Tibial nerve (tissue), 4 donors: Measurements from ENCODE around the gene CPNE8. TPM values are rescaled to one million over a fixed set of nuclear protein-coding genes. Genes with fewer than 3 reads are reported as not detected.

Experiments used
- DNase-seq, 2 donors: peaks; one replicate each; pipeline ENCODE4 v3.0.0-alpha.2; 2019; ENCODE audit warnings: low spot score in 2 of 2
- H3K27ac ChIP-seq, 4 donors: fragments of 200-600 bp; sonication (generic) in 3 of 4; one replicate each; pipeline ENCODE4 v1.5.1; 2017 to 2019; ENCODE audit warnings: mild to moderate bottlenecking in 1 of 4
- H3K27me3 ChIP-seq, 2 donors: fragments of 200-600 bp; sonication (generic) in 1 of 2; one replicate each; pipeline versions ENCODE4 v1.5.1 to v1.6.0; 2017 to 2019
- H3K36me3 ChIP-seq, 3 donors: fragments of 200-600 bp; sonication (generic); one replicate each; pipeline ENCODE4 v1.5.1; 2018 to 2019
- H3K4me1 ChIP-seq, 4 donors: fragments of 200-600 bp; sonication (generic) in 3 of 4; one replicate each; pipeline ENCODE4 v1.5.1; 2017 to 2019
- H3K4me3 ChIP-seq, 4 donors: fragments of 200-600 bp; sonication (generic) in 3 of 4; one replicate each; pipeline ENCODE4 v1.5.1; 2017 to 2019; ENCODE audit warnings: mild to moderate bottlenecking in 1 of 4, moderate library complexity in 1 of 4
- H3K9me3 ChIP-seq, 4 donors: fragments of 200-600 bp; sonication (generic) in 3 of 4; one replicate each; pipeline ENCODE4 v1.5.1; 2017 to 2019
- EP300 ChIP-seq, 2 donors: sonication (generic); formaldehyde crosslinking; IDR thresholded peaks; one replicate each; pipeline ENCODE4 v1.6.1; 2017; ENCODE audit warnings: antibody characterized with exemption in 2 of 2, mild to moderate bottlenecking in 1 of 2
- POLR2A ChIP-seq, 2 donors: fragments of 450-650 bp; IDR thresholded peaks; one replicate each; pipeline ENCODE4 v1.6.1; 2017; ENCODE audit warnings: antibody characterized with exemption in 2 of 2, mild to moderate bottlenecking in 2 of 2, moderate library complexity in 2 of 2
- WGBS, 2 donors: methylation state at CpG; one replicate each; pipeline ENCODE4 v1.1.5; 2018; 5-methylcytosine and 5-hydroxymethylcytosine counted together
- total RNA-seq, 4 donors: library from RNA; depleted of rRNA; stranded (reverse); fragments of >200 nt; gene quantifications; one replicate each; pipeline ENCODE4 v1.1.0, GENCODE V29; 2016
- TF ChIP-seq, protein P1 (sequence below), 5 experiments: fragments of 200-600 bp in 3 of 5; fragments of 450-650 bp in 2 of 5; sonication (generic) in 3 of 5; IDR thresholded peaks; one replicate each; pipeline ENCODE4 v1.5.1; 2016 to 2019; ENCODE audit warnings: antibody characterized with exemption in 5 of 5, mild to moderate bottlenecking in 3 of 5, moderate library complexity in 2 of 5

Gene CPNE8
- total RNA-seq, result 10 to 100 TPM; 16.5 to 20.7 (median 20.4) TPM

DNA sequence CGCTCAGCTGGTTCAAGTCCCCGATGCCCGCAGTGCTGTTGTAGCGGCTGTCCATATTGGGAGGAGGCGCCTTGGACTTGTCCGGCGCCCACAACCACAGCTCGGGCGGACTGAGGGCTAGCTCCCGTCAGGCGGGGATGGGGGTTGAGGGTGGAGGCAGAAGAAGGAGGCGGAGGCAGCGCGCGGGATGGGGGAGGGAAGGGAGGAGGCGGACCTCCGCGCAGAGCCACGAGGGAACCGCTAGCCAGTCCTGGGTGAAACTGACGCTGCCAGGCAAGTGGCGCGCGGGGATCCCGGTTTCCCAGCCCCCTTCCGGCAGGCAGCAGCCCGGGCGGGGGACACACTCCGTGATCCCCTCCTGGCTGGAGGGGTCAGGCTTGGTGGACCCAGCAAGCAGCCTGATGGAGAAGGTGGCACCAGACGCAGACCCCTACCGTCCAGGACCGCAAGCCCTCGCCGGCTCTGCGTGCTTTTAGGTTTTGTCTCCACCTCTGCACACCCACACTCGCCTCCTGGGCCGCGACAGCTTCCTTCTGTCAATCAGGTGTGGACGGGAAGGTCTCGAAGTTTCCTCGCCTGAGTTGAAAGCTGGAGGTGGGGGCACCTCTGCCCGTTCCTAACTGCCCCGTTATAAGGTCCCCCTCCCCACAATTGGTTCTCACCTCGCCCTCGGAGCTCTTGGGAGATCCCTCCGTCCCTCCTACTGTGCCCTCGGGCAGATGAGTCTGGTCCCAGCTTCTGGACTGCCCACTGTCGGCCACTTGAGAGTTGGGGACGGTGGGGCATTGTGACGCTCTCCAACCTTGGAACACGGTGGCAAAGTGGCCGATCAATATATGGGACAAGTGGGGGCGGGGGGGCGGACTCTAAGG, at the start of gene CPNE8:
Gene CPNE8, minus strand, starts transcription at position 112 of the 872 bp plus-strand sequence. Its CDS starts 57 bp downstream, at position 55.
- Histone ChIP-seq H3K36me3 (no peaks in the 10 kb centered on the region), H3K27ac (peak within 1 kb of the TSS; percentile 73 to 97 (median 92)), H3K4me3 (peak within 1 kb of the TSS; percentile 59 to 77 (median 67)), H3K9me3 (no peaks in the 10 kb centered on the region), H3K4me1 (peaks cover 0 to 31% (median 0%) of the 10 kb centered on the region in 4 donors), H3K27me3 (no peaks in the 10 kb centered on the region)
- DNase-seq, result peak; percentile 66 to 80
- TF ChIP-seq EP300 (IDR thresholded peaks at IDR 0.05) (peak in 1 of 2 donors; percentile 76), POLR2A (IDR thresholded peaks at IDR 0.05) (peak; percentile 35 to 60)
- TF ChIP-seq, protein P1, sequence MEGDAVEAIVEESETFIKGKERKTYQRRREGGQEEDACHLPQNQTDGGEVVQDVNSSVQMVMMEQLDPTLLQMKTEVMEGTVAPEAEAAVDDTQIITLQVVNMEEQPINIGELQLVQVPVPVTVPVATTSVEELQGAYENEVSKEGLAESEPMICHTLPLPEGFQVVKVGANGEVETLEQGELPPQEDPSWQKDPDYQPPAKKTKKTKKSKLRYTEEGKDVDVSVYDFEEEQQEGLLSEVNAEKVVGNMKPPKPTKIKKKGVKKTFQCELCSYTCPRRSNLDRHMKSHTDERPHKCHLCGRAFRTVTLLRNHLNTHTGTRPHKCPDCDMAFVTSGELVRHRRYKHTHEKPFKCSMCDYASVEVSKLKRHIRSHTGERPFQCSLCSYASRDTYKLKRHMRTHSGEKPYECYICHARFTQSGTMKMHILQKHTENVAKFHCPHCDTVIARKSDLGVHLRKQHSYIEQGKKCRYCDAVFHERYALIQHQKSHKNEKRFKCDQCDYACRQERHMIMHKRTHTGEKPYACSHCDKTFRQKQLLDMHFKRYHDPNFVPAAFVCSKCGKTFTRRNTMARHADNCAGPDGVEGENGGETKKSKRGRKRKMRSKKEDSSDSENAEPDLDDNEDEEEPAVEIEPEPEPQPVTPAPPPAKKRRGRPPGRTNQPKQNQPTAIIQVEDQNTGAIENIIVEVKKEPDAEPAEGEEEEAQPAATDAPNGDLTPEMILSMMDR (IDR thresholded peaks at IDR 0.05), result peak in 2 of 5 experiments; percentile 5 to 14
- 0% methylated on average over 26 to 54 of the region's 54 CpGs for WGBS, 2 donors

DNA sequence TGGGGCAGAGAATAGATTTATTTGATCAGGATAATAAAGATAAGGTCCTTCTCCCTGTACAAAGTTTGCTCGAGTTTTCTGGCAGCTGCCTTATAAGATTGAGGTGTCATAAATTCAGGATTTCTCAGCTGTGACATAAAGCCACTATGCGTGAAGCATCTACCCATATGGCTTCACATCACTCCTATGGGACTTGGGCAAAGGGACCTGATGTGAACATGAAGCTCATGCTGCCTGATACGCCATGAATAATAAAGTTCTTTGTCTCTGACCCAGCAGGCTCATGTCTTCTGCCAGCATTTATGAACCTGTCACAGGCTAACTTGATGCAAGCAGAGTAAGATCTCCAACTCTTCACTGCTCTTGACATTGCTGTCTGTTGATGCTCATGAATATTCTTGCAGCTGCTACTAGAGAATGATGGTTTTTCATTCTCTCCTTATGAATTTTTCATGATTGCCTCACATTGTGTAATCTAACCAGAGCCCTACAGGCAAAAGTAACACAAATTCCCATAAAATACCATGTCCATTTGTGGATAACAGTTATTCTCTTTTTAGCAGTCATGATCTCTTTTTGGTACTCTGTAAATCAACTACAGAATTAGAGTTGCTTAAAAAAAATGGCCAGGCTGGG, 49.0 kb upstream of the CPNE8 start:
- Histone ChIP-seq H3K36me3 (no peaks in the 10 kb centered on the region), H3K27ac (no peak overlapping the region), H3K9me3 (no peaks in the 10 kb centered on the region), H3K4me1 (no peaks in the 10 kb centered on the region), H3K4me3 (no peak overlapping the region), H3K27me3 (no peaks in the 10 kb centered on the region)
- TF ChIP-seq EP300 (IDR thresholded peaks at IDR 0.05) (no peak), POLR2A (IDR thresholded peaks at IDR 0.05) (no peak)
- TF ChIP-seq, protein P1 (IDR thresholded peaks at IDR 0.05), result no peak
- no peak for DNase-seq
- 77 to 79% methylated on average over 3 of the region's 3 CpGs for WGBS, 2 donors

DNA sequence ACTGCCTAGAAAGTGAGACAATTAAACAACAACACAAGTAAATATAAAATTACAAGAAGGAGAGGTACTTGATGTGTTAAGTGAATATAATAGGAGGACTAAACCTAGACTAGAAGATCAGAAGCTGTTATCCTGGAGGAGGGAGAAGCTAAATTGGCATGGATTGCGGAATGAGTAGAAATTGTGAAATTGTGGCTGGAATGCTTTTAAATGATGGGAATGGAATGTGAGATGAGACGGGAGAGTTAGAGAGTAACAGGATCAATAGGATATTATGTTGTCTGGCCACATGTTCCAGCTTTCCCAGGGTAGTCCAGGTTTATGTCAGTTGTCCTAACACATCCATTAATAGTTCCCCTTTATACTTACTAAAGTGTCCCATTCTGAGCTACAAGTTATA, 44.0 kb upstream of the CPNE8 start:
- DNase-seq, result no peak
- Histone ChIP-seq H3K27ac (no peak overlapping the region), H3K9me3 (no peaks in the 10 kb centered on the region), H3K27me3 (no peaks in the 10 kb centered on the region), H3K4me1 (no peaks in the 10 kb centered on the region), H3K36me3 (no peaks in the 10 kb centered on the region), H3K4me3 (no peak overlapping the region)
- TF ChIP-seq, protein P1 (IDR thresholded peaks at IDR 0.05), result no peak
- 61 to 72% methylated on average over 2 of the region's 2 CpGs for WGBS, 2 donors

DNA sequence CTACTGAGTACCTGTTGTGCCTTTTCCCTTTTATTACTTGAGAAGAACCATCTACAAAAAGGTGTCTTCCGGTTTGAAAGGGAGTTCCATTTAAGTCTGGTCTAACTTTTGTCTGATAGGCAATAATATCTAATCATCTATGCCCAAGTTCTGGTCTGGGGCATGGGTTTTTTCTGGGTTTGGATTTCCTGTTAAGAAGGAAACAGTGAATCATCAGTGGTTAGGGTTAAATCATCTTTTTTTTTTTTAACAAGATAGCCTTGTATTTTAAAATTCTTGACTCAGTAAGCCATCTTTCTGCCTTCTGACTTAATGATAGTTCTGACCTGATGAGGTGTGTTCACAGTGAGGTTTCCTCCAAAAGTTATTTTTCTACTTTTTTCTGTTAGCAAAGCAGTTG, 29.3 kb upstream of the CPNE8 start:
- no peaks in the 10 kb centered on the region for H3K4me1 ChIP-seq
- TF ChIP-seq, protein P1 (IDR thresholded peaks at IDR 0.05), result no peak
- TF ChIP-seq EP300 (IDR thresholded peaks at IDR 0.05), result no peak
- TF ChIP-seq POLR2A (IDR thresholded peaks at IDR 0.05), result no peak
- no peaks in the 10 kb centered on the region for H3K27me3 ChIP-seq
- WGBS, 2 donors, result 76 to 81% methylated on average over 1 of the region's 1 CpG
- no peaks in the 10 kb centered on the region for H3K9me3 ChIP-seq
- H3K27ac ChIP-seq, result no peak overlapping the region
- no peaks in the 10 kb centered on the region for H3K36me3 ChIP-seq
- no peak overlapping the region for H3K4me3 ChIP-seq
- DNase-seq, result no peak

DNA sequence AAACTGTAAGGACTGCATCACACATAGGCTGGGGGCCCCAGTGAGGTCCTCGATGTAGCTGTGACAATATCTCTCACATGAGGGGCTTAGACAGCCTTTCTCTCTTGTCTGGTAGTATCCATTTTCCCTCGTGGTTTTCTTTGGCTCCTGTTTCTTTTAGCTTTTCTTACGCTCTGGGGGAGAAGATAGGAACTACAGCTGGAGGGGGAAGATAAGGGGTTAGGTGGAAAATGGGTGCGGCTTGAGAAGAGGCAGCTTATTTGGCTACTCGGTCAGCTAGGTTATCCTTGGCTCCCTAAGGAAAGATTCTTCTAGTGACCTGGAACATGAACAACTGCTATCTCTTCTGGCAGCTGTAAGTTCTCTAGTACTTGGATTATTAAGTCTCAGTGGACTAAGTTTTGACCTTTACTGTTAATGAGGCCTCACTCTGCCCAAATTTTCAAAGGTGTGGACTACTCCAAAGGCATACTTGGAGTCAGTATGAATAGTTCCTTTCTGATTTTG, 28.7 kb upstream of the CPNE8 start:
- H3K36me3 ChIP-seq, result no peaks in the 10 kb centered on the region
- no peak overlapping the region for H3K4me3 ChIP-seq
- TF ChIP-seq, protein P1 (IDR thresholded peaks at IDR 0.05), result no peak
- TF ChIP-seq POLR2A (IDR thresholded peaks at IDR 0.05) (no peak), EP300 (IDR thresholded peaks at IDR 0.05) (no peak)
- no peaks in the 10 kb centered on the region for H3K4me1 ChIP-seq
- H3K9me3 ChIP-seq, result no peaks in the 10 kb centered on the region
- no peaks in the 10 kb centered on the region for H3K27me3 ChIP-seq
- 59 to 67% methylated on average over 5 of the region's 5 CpGs for WGBS, 2 donors
- no peak for DNase-seq
- no peak overlapping the region for H3K27ac ChIP-seq
